ENCODE results near the gene HAPLN3.
"Not testable (repeated sequence)": the region's sequence is repeated elsewhere in the genome, so short reads cannot be mapped to it uniquely, and the experiment has no call there.

GRCh38 chr15:88920892-88921435 is 25.6 kb upstream of the HAPLN3 start:
- TF ChIP-seq CTCF (IDR thresholded peaks at IDR 0.05; ENCODE audit: poor library complexity); EZH2 (IDR thresholded peaks at IDR 0.05; ENCODE audit: borderline replicate concordance): not testable (repeated sequence)
